ENCODE data around the gene WDR1. TPM values are rescaled to one million over a fixed set of nuclear protein-coding genes. Genes with fewer than 3 reads are reported as not detected.
A peak's percentile ranks its signal among the peaks of the same experiment; 100 is the strongest.

WDR1 gene
- total RNA-seq, 1 experiment from 2014 or later = 237 TPM

DNA sequence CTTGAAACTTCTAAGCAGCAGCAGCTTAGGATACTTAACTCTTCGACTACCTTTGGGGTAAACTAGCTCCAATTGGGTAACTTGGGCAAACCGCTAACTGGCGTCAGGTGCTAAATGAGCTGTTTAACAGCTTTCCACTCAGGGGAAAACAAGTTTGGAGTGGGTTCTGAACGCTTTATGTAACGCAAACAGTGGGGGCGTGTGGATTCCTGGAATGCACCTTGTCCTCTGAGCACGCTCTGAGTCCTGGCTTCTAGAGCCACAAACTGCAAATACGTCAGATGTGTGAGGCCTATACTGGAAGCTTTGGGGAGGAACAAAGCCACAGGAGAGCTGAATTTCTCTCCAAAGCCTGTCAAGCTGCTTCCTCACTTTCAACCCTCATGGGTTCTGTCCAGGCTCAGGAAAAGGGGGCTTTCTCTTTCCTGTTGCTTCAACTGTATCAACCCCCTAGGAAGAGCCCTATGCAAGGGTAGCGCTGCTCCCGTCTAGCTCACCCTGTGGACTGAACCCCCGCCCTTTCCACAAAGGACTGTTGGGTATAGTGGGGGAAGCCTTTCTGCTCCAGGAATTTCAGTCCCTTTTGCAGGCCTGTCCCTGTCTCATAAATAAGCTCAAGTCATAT, 4.5 kb upstream of the WDR1 start:
- H3K9me3 ChIP-seq = no peaks in the 10 kb centered on the region
- no peaks in the 10 kb centered on the region for H3K36me3 ChIP-seq
- no peak overlapping the region for H3K4me3 ChIP-seq
- DNase-seq = no peak
- H3K27me3 ChIP-seq = no peaks in the 10 kb centered on the region

DNA sequence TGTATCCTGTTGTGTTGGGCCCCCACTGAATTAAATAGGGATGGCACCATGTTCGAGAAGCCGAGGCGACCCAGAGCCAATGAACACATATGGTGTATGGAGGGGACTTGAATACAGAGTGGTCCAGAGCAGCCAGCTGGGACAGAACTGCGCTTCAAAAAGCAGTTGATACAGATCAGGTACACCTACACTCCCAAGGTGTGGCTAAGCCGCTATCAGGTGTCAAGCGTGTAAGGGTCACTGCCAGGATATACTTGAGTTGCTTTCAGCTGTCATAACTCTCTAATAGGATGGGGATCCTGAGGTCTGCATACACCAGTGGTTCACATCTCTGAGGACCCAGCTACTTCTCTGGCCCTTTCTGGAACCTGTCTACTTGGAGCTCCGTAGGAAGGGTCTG, 3.2 kb upstream of the WDR1 start:
- no peaks in the 10 kb centered on the region for H3K9me3 ChIP-seq
- no peak overlapping the region for H3K4me3 ChIP-seq
- peaks cover 12% of the 10 kb centered on the region for H3K36me3 ChIP-seq
- no peaks in the 10 kb centered on the region for H3K27me3 ChIP-seq
- DNase-seq = no peak

DNA sequence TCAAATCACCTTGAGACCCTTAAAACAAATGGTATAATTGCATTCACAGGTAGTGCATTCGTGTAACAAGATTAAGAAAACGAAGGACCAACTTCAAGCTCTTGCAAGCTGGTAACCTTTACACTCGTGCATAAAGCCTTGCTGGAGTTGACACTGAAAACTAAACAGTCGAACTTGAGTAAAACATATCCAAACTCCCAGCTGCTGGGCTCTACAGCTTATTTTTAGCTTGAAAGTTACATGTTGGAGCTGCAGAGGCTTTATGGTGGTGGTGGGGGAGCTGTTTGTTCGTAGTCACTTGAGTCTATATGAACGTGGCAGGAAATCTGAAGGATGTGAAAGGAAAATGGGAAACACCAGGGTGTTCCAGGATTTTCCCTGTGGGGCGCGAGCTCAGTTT, 2.7 kb upstream of the WDR1 start:
- H3K4me3 ChIP-seq = no peak overlapping the region
- H3K36me3 ChIP-seq = peaks cover 17% of the 10 kb centered on the region
- DNase-seq = no peak
- no peaks in the 10 kb centered on the region for H3K27me3 ChIP-seq
- no peaks in the 10 kb centered on the region for H3K9me3 ChIP-seq

DNA sequence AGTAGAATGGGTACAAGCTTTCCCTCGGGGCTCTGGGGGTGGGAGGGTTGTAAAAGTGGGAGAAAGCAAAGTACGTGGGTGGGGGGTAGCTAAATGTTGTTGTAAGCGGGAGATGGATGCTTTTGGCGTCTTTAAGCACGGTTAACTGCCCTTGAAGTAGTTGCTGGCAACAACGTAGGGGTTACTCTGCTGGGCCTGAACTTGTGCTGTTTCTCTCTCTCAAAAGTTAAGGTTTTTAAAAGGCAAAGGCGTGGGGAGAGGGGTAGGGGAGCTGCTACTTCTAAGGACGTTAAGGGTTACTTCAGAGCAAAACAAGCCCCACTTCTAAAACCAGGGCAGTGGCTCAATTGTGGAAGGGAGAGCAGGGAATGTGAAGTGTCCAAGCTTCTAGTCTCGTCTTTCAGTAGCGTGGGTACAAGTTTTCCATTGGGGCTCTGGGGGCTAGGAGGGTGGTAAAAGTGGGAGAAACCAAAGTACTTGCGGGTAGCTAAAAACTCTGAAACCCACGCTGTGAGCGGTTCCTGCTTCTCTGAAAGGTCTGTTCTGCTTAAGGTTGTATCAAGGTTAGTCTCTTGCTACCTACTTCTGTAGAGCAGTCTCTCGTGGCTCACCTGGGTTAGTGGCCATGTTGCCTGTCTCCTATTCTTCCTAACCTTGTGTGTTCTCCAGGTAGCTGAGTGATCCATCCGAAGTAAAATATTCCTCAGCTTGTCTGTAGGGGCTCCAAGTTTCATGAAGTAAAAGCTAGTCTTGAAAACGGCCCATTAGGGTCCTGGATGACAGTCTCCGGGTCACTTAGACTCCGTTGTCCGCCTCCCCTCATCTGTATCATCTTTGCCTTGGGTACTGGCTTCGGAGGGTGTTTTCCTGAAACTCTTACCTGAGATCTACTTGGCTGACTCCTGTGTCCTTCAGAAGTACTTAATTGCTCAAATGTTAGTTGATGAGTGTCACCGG, 1.7 kb upstream of the WDR1 start:
- H3K36me3 ChIP-seq = peaks cover 27% of the 10 kb centered on the region
- H3K27me3 ChIP-seq = no peaks in the 10 kb centered on the region
- no peaks in the 10 kb centered on the region for H3K9me3 ChIP-seq
- H3K4me3 ChIP-seq = no peak overlapping the region
- DNase-seq = no peak

DNA sequence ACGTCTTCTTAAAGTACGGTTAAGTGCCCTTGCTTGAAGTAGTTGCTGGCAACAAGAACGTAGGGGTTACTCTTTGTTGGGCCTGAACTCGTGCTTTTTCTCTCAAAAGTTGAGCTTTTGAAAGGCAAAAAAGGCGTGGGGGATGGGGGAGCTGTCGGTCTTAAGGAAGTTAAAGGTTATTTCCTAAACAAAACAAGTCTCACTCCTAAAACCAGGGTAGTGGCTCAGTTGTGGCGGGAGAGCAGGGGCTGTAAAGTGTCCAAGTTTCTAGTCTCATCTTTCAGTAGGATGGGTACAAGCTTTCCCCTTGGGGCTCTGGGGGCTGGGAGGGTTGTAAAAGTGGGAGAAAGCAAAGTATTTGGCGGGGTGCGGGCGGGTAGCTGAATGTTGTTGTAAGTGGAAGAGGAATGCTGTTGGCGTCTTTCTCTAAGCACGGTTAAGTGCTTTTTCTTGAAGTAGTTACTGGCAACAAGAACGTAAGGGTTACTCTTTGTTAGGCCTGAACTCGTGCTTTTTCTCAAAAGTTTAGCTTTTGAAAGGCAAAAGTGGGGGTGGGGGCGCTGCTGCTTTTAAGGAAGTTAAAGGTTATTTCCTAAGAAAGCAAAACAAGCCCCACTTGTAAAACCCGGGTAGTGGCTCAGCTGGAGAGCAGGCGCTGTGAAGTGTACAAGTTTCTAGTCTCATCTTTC, 904 bp upstream of the WDR1 start:
- peaks cover 35% of the 10 kb centered on the region for H3K36me3 ChIP-seq
- peak overlapping the region; percentile 68 for H3K4me3 ChIP-seq
- no peaks in the 10 kb centered on the region for H3K27me3 ChIP-seq
- H3K9me3 ChIP-seq = no peaks in the 10 kb centered on the region
- DNase-seq = no peak

DNA sequence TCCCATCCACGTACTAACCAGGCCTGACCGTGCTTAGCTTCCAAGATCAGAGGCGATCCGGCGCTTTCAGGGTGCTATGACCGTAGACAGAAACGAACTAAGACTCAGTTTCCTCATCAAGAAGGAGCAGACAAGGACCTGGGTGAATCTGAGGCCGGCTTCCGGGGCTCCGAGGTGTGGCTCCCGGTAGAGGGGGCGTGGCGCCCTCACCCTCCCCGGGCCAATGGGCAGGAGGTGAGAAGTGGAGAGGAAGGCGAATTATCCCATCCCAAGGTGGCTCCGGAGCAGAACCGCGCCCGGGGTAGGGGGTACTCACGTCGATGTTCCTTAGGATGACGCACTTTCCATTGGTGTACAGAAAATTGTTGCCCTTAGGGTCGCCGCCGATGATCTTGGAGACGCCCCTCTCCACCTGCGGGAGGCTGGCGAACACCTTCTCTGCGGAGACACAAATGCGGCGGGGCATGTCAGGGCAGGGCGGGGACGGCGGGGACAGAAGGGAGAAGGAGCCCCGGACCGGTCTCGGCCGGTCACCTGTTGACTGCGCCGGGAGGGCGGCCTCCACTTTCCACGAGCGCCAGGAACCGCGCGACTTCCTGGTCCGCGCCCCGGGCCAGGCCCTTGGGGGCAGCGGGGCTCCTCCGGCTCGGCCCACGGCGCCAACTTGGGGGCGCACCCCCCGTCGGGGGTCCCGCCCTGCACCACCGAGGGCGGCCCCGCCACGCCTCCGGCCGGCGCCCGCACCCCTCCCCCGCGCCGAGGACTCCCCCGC, 616 bp downstream of the WDR1 start:
- no peaks in the 10 kb centered on the region for H3K9me3 ChIP-seq
- H3K27me3 ChIP-seq = no peaks in the 10 kb centered on the region
- H3K36me3 ChIP-seq = peaks cover 46% of the 10 kb centered on the region
- H3K4me3 ChIP-seq = peak overlapping the region; percentile 64
- DNase-seq = peak; percentile 43

DNA sequence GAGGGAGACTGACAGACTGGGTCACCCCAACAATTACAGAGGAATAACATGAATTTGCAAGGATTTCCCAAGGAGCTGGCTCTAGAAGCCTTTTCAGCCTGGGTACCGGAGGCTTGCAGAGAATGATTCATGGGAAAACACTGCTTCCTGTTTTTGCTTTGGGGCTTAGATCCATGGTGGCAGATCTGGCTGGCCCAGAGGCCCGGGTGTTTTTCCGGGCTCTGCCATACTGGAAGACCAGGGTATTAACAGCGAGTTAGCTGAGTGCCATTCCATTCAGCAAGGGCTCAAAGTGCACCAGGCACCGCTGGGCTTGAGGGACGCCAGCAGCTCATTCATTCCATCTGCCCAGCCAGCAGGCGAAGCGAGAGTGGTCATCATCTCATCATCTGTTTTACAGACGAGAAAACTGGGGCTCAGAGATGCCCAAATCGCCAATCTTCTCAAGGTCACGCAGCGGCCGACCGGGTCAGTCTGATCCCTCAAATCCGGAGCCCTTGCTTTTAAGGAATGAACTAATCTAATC, 1.3 kb downstream of the WDR1 start:
- Histone ChIP-seq H3K36me3 (peaks cover 51% of the 10 kb centered on the region), H3K27me3 (no peaks in the 10 kb centered on the region), H3K9me3 (no peaks in the 10 kb centered on the region), H3K4me3 (peak overlapping the region; percentile 64)
- DNase-seq = peak; percentile 22

DNA sequence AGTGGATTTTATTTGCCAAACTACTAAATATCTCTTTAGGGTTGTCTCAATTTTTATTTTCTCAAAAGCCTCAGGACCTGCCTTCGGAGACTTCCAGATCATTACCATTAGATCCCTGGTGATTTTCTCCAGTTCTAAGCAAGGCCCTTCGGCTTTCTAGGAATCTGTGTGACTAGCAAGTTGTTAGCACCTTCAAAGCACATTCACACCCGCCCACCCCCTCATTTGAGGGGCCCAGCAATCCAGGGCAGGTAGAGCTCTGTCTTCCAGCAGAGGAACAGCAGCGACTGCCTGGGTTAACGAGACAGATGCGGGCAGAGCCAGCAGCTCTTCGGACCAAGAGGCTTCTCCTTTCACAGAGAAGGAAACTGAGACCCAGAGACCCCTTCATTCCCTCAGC, 2.0 kb downstream of the WDR1 start:
- Histone ChIP-seq H3K27me3 (no peaks in the 10 kb centered on the region), H3K9me3 (no peaks in the 10 kb centered on the region), H3K36me3 (peaks cover 51% of the 10 kb centered on the region), H3K4me3 (peak overlapping the region; percentile 64)
- DNase-seq = no peak

DNA sequence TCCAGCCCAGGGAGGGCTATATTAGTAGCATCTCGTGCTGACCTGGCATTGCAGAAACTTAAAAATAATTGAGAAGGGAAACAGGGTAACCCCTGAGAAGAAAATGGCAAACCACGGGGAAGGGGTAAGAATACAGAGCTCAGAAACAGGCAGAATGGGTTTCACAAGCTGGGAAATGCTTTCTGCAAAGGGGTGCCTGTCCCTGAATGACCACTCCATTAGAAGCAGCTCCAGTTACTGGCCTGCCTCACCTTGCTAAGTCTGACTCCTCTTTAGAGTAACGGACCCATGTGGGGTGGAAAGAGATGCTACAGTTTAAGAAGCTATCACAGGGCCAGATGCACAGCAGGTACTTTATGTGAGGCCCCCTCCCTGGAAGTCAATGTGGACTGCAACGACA, 2.5 kb downstream of the WDR1 start:
- no peak overlapping the region for H3K4me3 ChIP-seq
- no peaks in the 10 kb centered on the region for H3K9me3 ChIP-seq
- H3K36me3 ChIP-seq = peaks cover 51% of the 10 kb centered on the region
- DNase-seq = no peak
- H3K27me3 ChIP-seq = no peaks in the 10 kb centered on the region

DNA sequence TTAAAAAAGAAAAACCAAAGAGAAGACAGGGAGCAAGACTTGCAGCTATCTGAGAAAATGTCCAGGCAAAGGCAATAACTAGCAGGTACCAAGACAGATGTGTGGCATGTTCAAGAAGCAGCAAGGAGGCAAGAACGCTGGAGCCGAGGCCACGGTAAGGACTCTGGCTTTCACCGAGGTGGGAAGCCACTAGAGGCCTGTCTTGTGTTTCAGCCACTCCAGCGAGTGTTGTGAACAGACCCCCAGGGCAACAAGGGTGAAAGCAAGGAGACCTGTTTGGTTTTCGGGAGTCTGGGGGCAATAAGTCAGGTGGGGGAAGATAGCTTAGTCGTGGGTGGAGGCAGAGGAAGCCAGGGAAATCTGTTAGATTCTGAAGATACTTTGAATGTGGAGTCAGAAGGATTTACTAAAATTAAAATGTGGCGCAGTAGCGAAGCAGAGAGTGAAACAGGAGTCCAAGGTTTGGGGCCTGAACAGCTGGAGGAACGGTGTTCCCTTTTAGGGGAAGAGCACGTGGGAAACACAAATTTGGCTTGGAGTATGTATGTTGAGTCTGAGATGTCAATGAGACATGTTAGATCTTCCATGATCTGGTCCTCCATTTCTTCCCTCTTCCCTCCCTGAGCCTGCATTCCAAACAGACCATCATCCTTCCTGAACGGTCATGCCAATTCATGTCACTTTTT, 3.1 kb downstream of the WDR1 start:
- DNase-seq = no peak
- Histone ChIP-seq H3K4me3 (no peak overlapping the region), H3K9me3 (no peaks in the 10 kb centered on the region), H3K27me3 (no peaks in the 10 kb centered on the region), H3K36me3 (peaks cover 57% of the 10 kb centered on the region)

DNA sequence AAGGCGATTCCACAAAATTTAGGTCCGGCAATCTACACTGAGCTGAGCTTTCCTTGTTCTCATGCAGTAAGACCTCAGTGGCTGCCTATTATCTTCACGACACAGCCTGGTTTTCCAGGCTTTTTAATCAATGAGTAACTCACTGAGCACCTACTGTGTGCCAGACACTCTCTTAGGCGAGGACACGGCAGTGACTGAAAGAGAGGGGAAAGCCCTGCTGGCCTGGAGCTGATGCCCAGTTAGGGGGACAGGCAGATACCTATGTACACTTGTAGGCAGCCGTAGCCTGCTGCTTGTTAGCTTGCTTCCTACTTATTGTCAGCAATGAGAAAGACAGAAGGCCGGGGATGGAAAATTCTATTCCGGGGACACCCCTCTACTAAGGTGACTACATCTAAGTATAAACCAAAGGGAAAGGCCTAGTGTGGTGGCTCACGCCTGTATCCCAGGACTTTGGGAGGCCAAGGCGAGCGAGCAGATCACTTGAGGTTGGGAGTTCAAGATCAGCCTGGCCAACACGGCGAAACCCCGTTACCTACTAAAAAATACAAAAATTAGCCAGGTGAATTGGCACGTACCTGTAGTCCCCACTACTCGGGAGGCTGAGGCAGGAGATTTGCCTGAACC, 3.8 kb downstream of the WDR1 start:
- no peak for DNase-seq
- peaks cover 64% of the 10 kb centered on the region for H3K36me3 ChIP-seq

DNA sequence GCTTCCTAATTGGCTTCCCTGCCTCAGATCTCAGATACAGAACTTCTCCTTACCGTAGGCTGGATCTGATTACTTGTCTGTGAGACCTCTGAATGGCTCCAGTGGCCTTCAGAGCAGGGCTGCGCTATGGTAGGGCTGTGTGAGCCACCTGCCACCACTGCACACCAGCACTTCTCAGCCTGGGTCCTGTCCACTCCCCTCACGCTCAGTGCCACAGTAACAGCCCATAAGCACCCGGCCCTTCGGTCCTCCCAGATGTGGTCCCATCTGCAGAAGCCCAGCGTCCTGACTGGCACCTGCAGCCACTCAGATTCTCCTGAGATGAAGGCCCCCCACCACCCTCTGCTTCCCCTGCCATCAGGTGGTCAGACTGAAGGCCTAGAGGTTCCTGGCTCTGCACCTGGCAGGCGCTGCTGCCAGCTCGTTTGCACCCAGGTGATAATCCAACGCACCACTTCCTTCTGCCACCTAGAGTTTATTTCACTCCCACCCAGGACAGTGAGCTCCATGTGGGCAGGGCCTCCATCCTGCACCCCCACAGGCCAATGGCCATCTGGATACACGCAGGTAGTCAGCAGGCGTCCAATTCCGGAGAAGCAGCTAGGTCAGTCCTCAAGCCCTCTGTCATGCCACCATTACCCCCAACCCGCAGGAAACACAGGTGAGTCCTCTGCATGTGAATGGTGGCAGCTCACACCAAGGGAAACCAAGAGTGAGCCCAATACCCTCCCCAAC, 5.4 kb downstream of the WDR1 start:
- no peak overlapping the region for H3K4me3 ChIP-seq
- H3K27me3 ChIP-seq = no peaks in the 10 kb centered on the region
- no peaks in the 10 kb centered on the region for H3K9me3 ChIP-seq
- H3K36me3 ChIP-seq = peaks cover 67% of the 10 kb centered on the region
- DNase-seq = no peak

More for the DNA sequence above, 3.8 kb downstream of the WDR1 start:
- H3K27me3 ChIP-seq = no peaks in the 10 kb centered on the region
- H3K9me3 ChIP-seq = no peaks in the 10 kb centered on the region
- H3K4me3 ChIP-seq = no peak overlapping the region

DNA sequence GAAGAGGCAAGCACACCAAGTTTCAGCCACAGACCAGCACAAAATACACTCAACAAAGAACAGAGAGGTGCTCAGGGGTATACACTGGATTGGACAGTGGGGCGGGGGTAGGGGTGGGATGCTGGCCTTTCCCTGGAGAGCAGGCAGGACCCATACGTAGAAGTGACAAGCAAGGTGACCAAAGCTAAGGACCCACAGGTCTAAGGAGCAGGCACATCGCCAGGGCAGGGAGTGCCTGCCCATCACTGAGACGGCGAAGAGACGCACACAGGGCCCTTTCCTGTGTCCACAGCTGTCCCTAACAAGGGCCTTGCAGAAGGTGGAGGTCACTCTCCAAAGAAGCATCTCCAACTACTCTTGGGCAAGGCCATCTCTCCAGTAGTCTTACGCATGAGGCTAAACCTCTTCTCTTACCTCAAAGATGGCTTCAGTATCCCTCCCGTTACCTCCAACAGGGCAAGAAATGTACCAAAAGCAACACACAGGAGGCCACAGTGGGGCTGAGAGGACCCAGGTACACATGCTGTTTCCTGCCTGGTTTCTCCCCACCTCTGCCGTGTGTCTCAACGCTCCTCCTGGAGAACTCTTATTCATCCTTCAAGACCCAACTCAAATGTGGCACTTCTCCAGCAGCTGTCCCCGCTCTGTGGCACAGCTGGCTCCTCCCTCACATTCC, 6.5 kb downstream of the WDR1 start:
- no peak overlapping the region for H3K4me3 ChIP-seq
- no peaks in the 10 kb centered on the region for H3K27me3 ChIP-seq
- DNase-seq = no peak
- peaks cover 67% of the 10 kb centered on the region for H3K36me3 ChIP-seq
- no peaks in the 10 kb centered on the region for H3K9me3 ChIP-seq

Data from MG63 (cell line).